Cardiac fibroblast (primary cell): Measurements from ENCODE around the gene TRIM68.
A peak's percentile ranks its signal among the peaks of the same experiment; 100 is the strongest.

Source experiments
- DNase-seq, 2 donors: peaks; one replicate each; pipeline versions ENCODE4 v3.0.0 to v3.0.0-alpha.2; 2010; ENCODE audit warnings: low read depth in 2 of 2
- H3K4me3 ChIP-seq, 2 donors: replicated peaks in 1 of 2; 1 replicate in 1 of 2; 2 replicates in 1 of 2; pipeline ENCODE4 v1.5.1; 2011; ENCODE audit warnings: low read depth in 2 of 2, low read length in 2 of 2, mild to moderate bottlenecking in 2 of 2, moderate library complexity in 1 of 2
- TF ChIP-seq, protein P1 (sequence below): IDR thresholded peaks from one replicate; pipeline ENCODE4 v1.5.1; 2011; ENCODE audit warnings: low read depth, mild to moderate bottlenecking, low read length, inconsistent platforms

Gene TRIM68

DNA sequence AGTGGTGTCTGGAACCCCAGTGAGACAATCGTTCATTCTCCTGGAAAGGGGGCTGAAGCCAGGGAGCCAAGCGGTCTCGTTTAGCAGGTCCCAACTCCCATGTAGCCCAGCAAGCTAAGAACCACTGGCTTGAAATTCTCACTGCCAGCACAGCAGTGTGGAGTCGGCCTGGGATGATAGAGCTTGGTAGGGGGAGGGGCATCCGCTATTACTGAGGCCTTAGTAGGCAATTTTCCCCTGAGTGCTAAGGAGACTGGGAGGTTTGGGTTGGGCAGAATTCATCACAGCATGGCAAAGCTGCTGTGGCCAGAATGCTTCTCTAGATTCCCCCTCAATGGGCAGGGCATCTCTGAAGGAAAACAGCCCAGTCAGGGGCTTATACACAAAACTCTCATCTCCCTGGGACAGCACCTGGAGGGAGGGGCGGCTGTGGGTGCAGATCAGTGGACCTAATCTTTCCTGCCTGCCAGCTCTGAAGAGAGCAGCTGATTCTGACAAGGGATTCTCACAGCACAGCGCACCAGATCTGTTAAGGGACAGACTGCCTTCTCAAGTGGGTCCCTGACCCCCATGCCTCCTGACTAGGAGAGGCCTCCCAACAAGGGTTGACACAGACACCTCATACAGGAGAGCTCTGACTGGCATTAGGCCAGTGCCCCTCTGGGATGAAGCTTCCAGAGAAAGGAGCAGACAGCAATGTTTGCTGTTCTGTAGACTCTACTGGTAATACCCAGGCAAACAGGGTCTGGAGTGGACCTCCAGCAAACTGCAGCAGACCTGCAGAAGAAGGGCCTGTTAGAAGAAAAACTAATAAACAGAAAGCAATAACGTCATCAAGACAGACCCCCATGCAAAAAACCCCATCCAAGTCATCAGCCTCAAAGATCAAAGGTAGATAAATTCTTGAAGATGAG, 48.2 kb downstream of the TRIM68 start:
- H3K4me3 ChIP-seq, result no peak overlapping the region
- TF ChIP-seq, protein P1, sequence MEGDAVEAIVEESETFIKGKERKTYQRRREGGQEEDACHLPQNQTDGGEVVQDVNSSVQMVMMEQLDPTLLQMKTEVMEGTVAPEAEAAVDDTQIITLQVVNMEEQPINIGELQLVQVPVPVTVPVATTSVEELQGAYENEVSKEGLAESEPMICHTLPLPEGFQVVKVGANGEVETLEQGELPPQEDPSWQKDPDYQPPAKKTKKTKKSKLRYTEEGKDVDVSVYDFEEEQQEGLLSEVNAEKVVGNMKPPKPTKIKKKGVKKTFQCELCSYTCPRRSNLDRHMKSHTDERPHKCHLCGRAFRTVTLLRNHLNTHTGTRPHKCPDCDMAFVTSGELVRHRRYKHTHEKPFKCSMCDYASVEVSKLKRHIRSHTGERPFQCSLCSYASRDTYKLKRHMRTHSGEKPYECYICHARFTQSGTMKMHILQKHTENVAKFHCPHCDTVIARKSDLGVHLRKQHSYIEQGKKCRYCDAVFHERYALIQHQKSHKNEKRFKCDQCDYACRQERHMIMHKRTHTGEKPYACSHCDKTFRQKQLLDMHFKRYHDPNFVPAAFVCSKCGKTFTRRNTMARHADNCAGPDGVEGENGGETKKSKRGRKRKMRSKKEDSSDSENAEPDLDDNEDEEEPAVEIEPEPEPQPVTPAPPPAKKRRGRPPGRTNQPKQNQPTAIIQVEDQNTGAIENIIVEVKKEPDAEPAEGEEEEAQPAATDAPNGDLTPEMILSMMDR, result no peak
- no peak for DNase-seq

DNA sequence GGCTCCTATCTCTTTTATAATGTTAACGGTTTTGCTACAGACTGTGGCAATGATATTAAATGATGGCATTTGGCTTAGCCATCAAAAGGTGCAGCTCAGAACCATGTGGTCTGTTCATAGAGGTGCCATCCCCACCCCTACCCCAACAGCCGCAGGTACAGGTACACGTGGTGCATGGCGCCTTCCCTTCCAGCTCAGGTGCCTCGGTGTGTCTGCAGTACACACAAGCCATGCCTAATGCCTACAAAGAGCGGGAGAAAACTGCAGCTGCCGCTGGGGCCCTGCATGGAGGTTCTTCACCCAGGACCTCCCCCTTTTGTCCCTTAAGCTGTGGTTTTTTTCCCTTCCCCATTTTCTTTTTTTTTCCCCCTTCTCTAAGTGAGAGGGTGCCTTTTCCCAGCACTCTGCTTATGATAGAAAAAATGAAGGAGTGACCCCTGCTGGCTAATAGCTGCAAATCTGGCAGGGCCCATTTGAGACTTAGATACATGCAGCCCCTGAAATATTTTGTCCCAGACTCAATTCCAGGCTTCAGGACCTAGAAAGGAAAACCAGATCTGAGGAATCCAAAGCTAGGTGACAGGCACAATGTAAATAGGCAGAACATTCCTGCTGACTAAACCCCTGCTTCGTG, 56.6 kb downstream of the TRIM68 start:
- H3K4me3 ChIP-seq, result no peak overlapping the region
- TF ChIP-seq, protein P1, result peak; percentile 41
- DNase-seq, result peak; percentile 1 to 35
